ENCODE results near the gene HEXIM2. TPM values are rescaled to one million over a fixed set of nuclear protein-coding genes. Genes with fewer than 3 reads are reported as not detected.

Gene HEXIM2
- total RNA-seq, 1 experiment from 2014 or later: 11.9 TPM

- TF ChIP-seq CREB1 (CRISPR knock-in tag; IDR thresholded peaks at IDR 0.05): 0 out of 2 replicates have a peak, but pooled peaks have one; percentile 53
- TF ChIP-seq OVOL2 (CRISPR knock-in tag; IDR thresholded peaks at IDR 0.05; ENCODE audit: borderline replicate concordance): peak; percentile 78; the same call in 1 of the 2 replicates
- TF ChIP-seq CREM (CRISPR knock-in tag; IDR thresholded peaks at IDR 0.05): no peak; the same call in 1 of the 2 replicates
- TF ChIP-seq FOXP1 (CRISPR knock-in tag; IDR thresholded peaks at IDR 0.05; ENCODE audit: borderline replicate concordance): peak; percentile 73; the same call in 1 of the 2 replicates
- TF ChIP-seq PREB (CRISPR knock-in tag; IDR thresholded peaks at IDR 0.05; ENCODE audit: borderline replicate concordance): no peak
- TF ChIP-seq PRDM15 (CRISPR knock-in tag; IDR thresholded peaks at IDR 0.05): 0 out of 2 replicates have a peak, but pooled peaks have one; percentile 33
- no peak for TF ChIP-seq GTF2I (CRISPR knock-in tag; conservative IDR thresholded peaks at IDR 0.05)
- TF ChIP-seq HMGXB4 (CRISPR knock-in tag; IDR thresholded peaks at IDR 0.05): no peak
- TF ChIP-seq NR2C2 (CRISPR knock-in tag; IDR thresholded peaks at IDR 0.05): no peak
- no peak for TF ChIP-seq FOXJ3 (CRISPR knock-in tag; IDR thresholded peaks at IDR 0.05; ENCODE audit: borderline replicate concordance)
- peak; percentile 95 for TF ChIP-seq ZNF671 (CRISPR knock-in tag; IDR thresholded peaks at IDR 0.05)
- 0 out of 2 replicates have a peak, but pooled peaks have one; percentile 55 for TF ChIP-seq ZBTB43 (CRISPR knock-in tag; IDR thresholded peaks at IDR 0.05)
- peak; percentile 32; the same call in 1 of the 2 replicates for TF ChIP-seq HMGA2 (CRISPR knock-in tag; IDR thresholded peaks at IDR 0.05)
- TF ChIP-seq STAT6 (CRISPR knock-in tag; conservative IDR thresholded peaks at IDR 0.05; ENCODE audit: low read depth): no peak
- TF ChIP-seq JAZF1 (CRISPR knock-in tag; IDR thresholded peaks at IDR 0.05): no peak
- peak; percentile 95 for TF ChIP-seq ZNF416 (CRISPR knock-in tag; IDR thresholded peaks at IDR 0.05)
- TF ChIP-seq RELA (CRISPR knock-in tag; IDR thresholded peaks at IDR 0.05; ENCODE audit: borderline replicate concordance): no peak
- peak; percentile 91 for TF ChIP-seq AR (CRISPR knock-in tag; IDR thresholded peaks at IDR 0.05)
- no peak for TF ChIP-seq IRF1 (CRISPR knock-in tag; IDR thresholded peaks at IDR 0.05)
- no peak for TF ChIP-seq ZNF138 (CRISPR knock-in tag; conservative IDR thresholded peaks at IDR 0.05)
- TF ChIP-seq ERG (CRISPR knock-in tag; IDR thresholded peaks at IDR 0.05): peak; percentile 91
- TF ChIP-seq MYBL2 (CRISPR knock-in tag; IDR thresholded peaks at IDR 0.05): no peak
These were observed 13.3 kb upstream of the HEXIM2 start, which contains the start of gene HEXIM1 (continued) for GRCh38 chr17:45148183-45149036.

All from WTC11 (cell line).